ENCODE data around the gene CREB3L4.
A peak's percentile ranks its signal among the peaks of the same experiment; 100 is the strongest.

Gene CREB3L4

GRCh38 chr1:153937331-153937730 is 30.4 kb upstream of the CREB3L4 start:
- no peak for DNase-seq (ENCODE audit: low read depth)

DNA sequence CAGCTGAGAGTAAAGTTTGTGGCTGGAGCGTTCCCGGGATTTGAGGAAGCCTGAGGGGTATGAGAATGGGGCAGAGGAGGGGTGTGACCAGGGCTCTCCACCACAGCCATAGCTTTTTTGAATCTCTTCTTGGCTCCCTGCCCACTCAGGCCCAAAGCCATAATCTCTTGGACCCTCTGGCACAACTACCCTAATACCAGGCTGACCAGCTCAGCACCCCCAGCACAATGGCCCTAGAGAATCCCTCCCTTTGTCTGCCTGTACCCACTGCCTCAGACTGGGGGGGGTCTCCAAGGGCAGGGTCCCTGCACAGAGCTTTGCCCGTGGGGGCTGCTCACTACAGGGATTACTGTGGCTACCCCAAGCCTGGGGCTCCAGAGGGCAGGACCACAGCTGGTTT is 28.7 kb upstream of the CREB3L4 start:
- no peak for DNase-seq (ENCODE audit: low read depth)

DNA sequence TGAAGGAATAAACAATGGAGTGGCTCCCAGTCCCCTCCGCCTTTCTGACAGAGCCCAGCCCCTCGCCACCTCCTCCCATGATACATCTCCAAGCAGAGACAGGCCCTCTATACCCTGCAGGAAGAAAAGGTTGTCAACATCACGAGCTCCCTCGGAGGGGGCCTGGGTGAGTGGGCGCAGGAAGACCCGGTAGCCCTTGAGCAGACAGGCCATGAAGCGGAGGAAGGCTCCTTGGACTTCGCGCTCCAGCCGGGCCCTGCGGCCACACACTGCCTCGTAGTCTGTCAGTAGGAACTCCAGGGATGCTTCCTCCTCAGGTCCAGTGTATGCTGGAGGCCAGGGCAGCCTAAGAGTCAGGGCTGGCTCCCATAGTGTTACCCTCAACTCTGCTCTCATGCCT is 28.2 kb upstream of the CREB3L4 start:
- no peak for DNase-seq (ENCODE audit: low read depth)

DNA sequence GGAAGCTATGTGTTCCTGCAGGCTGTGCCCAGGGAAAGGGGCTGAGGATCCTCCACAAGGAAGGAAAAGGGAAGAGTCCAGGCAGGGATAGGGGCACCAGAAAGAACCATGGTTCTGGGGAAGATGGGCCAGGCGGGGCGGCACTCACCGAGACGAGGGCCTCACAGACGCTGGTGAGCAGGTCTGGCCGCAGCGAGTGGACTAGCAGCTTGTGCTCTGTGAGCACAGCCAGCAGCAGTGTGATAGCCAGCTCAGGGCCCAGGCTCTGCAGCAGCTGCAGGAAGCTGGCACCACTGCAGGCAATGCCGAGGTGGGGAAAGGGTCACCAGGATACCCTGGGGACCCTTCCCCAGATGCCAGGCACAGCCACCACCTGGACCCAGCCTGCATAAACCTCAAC is 26.9 kb upstream of the CREB3L4 start:
- DNase-seq (ENCODE audit: low read depth): no peak

GRCh38 chr1:153941826-153942725 is 25.6 kb upstream of the CREB3L4 start:
- no peak for DNase-seq (ENCODE audit: low read depth)

GRCh38 chr1:153942766-153943549 is 24.7 kb upstream of the CREB3L4 start:
- no peak for DNase-seq (ENCODE audit: low read depth)

DNA sequence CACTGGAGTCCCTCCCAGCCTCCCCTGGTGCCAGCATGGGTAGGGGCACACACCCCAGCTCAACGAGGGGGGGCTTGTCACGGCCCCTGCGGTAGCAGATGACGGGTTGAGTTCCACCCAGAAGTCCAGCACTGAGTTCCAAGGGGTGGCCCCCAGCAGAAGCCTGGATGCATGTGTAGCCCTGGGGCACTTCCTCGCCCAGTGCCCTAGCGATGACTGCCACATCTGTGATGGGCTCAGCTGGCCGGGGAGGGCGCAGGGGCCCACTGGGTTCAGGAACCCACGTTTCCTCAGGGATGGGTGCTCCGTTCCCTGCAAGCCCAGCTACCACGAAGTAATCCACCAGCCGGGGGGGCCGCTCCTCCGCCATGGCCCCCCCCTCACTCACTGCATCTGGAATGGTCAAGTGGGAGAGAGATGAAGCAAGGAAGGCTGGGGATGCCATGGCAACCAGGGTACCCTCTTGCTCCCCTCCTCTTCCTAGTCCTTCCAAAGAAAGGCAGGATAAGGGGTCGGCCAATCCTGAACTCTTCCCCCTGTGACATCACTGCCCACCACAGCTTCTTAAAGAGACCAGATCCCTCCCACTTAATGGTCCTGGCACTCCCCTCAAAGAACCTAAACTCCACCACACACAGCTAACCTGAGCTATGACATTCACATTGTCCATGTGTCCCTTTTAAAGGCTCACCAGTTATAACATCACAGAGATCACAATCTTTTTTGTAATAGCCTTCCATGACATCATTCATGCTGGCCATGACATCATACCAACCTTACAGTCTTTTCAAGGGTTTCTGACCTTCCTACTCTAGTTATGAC is 23.5 kb upstream of the CREB3L4 start:
- no peak for DNase-seq (ENCODE audit: low read depth)

- DNase-seq (ENCODE audit: low read depth): no peak
Observed at GRCh38 chr1:153944827-153945117, 22.9 kb upstream of the CREB3L4 start.

- DNase-seq (ENCODE audit: low read depth): no peak
Observed at GRCh38 chr1:153945131-153945794, 22.4 kb upstream of the CREB3L4 start.

DNA sequence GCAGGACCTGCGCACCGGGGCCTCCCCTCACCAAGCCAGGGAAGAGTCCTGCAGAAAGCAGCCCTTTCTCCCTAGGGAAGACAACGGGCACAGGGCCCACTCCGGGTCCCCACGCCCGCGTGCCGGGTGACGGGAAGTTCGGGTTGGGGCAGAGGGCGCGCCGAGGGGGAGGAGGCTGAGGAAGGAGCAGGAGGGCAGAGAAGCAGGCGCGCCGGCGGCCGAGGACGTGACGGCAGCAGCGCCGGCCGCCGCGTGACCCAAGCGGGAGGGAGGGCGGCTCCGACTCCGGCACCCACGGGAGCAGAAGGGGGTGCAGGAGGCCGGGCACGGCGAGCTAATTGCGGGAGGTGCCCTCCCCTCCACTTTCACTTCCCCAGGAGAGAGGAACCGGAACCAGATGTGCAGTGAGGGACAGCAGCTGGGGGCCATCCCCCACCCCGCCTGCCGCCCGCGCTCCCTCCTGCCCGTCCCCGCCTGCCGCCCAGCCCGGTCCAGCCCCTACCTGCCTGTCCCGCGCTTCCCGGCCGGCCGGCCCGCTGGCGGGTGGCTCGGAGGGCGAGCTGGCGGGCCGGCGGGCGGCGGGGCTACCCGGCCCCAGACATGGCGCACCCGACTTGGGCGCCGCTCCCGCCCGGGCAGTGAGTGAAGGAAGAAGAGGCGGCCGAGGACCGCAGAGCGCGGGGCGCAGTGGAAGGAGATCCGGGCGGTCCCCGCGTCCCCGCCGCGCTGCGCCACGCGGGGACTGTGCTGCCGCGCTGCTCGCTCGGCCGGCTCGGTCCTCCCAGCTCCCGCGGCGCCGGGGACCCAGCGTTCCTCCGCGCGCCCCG is 21.7 kb upstream of the CREB3L4 start:
- no peak for DNase-seq (ENCODE audit: low read depth)

DNA sequence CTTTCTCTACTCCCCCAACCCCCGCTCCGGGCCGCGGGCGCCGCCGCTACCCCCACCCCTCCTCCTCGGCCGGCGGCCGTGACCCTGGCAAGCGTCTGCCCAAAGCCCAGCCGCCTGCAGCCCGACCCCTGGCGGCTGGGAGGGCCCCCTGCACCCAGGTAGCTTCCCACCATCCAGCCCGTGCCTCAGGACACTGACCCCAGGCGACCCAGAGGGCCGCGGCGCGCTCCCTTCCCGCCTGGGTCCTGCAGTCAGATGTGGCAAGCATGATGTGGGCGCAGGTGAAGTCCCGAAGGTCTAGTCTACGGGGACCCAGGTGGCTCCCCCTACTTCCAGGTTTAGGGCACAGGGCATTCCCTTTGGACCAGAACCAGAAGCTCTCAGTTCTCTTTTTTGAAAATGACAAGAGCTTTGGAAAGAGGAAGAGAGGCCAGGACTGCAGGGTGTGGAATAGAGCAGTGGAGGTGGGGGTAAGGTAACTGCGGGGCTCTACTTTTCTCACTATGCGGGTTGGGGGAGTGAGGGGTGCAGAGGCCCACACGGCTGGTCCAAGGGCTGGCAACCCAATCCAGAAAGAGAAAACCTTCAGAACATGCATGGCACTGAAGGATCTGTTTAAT is 21.0 kb upstream of the CREB3L4 start, which contains the start of gene DENND4B:
DENND4B (minus strand) TSS at position 97 of the 620 bp plus-strand sequence. CDS start 2,344 bp downstream, outside the sequence.
- DNase-seq (ENCODE audit: low read depth): no peak

- no peak for DNase-seq (ENCODE audit: low read depth)
Observed at GRCh38 chr1:153951183-153951582, 16.5 kb upstream of the CREB3L4 start.

- no peak for DNase-seq (ENCODE audit: low read depth)
Observed at GRCh38 chr1:153951801-153952200, 15.9 kb upstream of the CREB3L4 start.

DNA sequence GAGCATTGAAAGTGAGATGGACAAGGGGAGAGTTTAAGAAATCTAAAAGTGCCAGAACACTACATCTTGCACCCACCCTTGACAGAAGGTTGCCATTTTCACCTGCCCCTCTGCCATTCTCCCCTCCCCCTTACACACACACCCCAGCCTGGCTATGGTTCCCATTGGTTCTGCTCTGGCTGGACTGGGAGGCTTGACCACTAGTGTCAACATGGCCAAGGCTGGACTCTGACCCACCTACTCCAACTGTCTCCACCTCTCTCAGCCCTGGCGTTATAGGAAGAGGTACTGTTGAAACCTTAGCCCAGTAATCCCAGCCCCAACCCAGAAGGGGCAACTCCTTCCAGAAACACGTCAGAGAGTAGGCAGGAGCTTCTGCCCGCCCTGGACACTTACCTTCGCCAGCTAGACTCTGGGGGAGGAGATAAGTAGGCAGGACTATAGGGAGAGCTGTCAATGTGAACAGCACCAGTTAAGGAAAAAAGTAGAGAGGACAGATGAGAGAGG is 13.8 kb upstream of the CREB3L4 start:
- no peak for DNase-seq (ENCODE audit: low read depth)

- no peak for DNase-seq (ENCODE audit: low read depth)
Observed at GRCh38 chr1:153954826-153955225, 12.9 kb upstream of the CREB3L4 start.

GRCh38 chr1:153956997-153957715 is 10.5 kb upstream of the CREB3L4 start:
- DNase-seq (ENCODE audit: low read depth): no peak

DNA sequence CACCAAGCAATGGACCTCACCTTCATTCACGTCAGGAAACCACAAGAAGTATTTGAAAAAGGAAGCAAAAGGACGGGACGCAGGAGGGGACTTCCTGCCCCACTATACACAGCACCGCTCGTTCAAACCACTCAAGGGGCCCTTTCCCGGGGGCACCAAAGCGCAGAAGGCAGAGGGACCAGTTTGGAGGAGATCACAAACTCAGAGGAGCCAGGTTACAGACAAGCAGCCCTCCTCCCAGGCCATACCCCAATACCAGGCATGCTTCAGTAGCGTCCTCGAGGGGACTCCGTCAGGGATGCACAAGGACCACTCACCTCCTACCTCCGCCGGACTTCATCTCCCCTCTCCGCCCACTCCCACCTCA is 10.0 kb upstream of the CREB3L4 start:
- no peak for DNase-seq (ENCODE audit: low read depth)

- DNase-seq (ENCODE audit: low read depth): peak; percentile 92
Observed at GRCh38 chr1:153958111-153958960, 9.4 kb upstream of the CREB3L4 start, which contains the start of gene CRTC2. TSS of gene CRTC2 (minus strand) at chr1:153958612. CDS start at chr1:153958497, 115 bp downstream.

- DNase-seq (ENCODE audit: low read depth): no peak
Observed at GRCh38 chr1:153958961-153959260, 8.8 kb upstream of the CREB3L4 start.
